Stimulated activated CD8-positive, alpha-beta memory T cell treated with anti-CD3 and anti-CD28 coated beads, Interleukin-7, amount 100 ng/mL, for 1 hour (primary cell): ENCODE data around the gene CLSTN2.

Experiments used
- DNase-seq, 2 donors: peaks; one replicate each; pipeline ENCODE4 v3.0.0-alpha.2; 2020; ENCODE audit warnings: low read depth in 2 of 2

Gene CLSTN2

DNA sequence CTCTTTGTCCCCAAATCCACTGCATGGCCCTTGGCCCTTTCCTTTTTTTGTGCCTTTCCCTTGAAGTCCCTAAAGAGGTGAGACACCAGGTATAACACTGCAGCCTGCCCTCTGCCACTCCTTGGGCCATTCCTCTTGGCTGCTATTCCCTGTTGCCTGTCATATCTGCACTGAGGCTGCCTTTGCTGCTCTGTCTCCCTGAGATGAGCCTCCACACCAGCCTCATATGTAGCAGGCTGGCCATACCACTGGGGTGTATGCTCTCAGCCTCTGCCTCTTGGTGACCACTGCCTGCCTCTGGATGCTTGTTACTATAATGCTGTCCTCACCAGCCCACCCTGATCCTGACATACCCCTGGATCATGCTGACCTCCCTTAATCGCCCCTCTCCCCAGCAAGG is 252.0 kb downstream of the CLSTN2 start:
- DNase-seq, result no peak

DNA sequence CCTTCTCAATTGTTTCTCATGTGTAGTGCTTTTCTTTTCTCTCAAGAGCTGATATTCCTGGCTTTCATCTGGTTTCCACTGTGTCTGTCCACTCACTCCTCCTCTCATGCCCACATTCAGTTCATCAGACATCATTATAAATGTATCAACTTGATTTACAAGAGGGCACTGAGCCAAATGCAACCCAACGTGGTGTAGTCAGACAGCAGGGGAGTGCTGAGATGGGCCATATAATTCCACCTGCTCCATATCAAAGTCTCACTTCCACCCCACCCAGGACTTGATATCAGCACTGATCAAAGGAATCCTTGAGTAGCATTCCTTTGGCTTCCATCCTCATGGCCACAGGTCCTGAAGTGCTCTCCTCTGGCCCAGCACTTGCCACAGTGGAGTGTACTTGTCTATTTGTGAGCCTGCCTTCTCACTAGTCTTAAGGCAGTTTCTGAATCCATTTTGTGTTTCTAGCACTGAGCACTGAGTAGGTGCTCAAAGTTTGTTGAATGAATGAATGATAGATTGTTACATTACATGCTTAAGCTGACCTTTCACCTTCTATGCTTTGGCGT is 252.8 kb downstream of the CLSTN2 start:
- DNase-seq, result no peak

DNA sequence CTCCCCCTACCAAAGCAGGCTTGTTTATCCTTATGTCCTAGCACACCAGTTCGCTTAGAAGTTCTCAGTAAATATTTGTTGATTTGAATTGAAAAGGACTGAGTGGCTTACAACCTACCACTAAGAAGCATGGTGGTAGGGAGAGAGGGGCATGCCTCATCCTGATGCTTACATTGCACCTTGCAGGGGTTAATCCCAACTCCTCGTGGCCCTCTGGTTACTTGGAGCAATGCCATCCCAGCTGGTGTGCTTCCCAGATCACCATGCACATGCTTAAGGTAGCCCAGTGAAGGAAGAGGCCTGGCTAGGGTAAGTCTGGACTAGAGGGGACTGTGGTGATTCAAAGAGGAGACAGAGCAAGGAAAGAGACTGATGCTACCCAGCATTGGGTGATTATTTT is 253.3 kb downstream of the CLSTN2 start:
- no peak for DNase-seq

DNA sequence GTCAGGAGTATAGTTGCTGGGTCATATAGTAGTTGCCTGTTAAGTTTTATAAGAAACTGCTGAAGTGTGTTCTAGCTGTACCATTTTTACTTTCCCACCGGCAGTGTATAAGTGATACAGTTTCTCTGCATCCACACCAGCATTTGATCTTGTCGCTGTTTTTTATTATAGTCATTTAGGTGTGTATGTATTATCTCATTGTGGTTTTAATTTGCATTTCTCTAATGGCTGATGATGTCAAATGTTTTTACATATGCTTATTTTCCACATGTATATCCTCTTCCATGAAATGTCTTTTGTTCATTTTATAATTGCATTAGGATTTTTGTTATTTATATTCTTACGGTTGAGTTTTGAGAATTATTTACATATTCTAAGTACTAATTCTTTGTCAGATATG is 254.3 kb downstream of the CLSTN2 start:
- DNase-seq, result no peak

DNA sequence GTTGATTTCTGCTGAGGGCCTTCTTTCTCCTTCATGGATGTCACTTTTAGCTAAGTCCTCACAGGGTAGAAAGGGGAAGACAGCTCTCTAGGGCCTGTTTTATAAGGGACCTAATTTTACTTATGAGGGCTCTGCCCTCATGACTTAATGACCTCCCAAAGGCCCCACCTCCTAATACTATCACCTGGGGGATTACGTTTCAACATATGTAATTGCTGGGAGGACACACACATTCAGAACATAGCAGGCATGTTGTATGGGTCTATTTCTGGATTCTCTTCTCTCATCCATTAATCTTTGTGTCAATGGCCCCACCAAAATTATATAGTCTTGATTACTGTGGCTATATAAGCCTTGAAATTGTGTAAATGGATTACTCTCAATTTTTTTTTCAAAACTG is 255.0 kb downstream of the CLSTN2 start:
- DNase-seq, result no peak

DNA sequence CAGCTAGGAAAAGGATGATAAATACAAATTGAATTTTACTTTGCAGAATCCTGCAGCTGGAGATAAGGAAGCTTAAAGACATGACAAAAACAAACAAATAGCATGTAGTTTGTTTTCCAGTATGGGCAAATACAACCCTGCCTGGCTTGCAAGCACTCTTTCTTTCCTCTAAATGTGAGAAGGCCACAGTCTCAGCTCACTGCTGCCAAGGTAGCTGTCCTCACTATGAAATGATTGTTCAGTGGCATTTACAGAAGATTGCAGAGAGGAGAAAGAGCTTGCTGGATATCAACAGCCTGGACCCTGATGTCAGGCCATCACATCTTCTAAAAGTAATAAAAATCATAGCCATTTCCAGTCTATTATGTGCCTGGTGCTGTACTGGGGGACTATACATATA is 262.0 kb downstream of the CLSTN2 start:
- DNase-seq, result no peak

DNA sequence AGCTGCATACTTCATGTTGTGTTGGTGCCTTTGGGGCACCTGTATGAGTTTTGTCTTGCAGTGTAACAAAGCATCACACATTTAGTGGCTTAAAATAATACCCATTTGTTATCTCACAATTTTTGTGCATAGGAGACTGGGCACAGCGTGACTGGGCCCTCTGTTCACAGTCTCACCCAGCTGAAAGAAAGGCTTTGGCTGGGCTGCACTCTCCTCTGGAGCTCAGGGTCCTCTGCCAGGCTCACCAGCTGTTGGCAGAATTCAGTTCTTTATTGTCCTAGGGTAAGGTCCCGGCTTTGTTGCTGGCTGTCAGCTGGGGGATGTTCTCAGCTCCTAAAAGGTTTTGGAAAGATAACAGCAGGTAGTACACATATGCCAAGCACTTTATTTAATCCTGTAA is 263.3 kb downstream of the CLSTN2 start:
- DNase-seq, result no peak

DNA sequence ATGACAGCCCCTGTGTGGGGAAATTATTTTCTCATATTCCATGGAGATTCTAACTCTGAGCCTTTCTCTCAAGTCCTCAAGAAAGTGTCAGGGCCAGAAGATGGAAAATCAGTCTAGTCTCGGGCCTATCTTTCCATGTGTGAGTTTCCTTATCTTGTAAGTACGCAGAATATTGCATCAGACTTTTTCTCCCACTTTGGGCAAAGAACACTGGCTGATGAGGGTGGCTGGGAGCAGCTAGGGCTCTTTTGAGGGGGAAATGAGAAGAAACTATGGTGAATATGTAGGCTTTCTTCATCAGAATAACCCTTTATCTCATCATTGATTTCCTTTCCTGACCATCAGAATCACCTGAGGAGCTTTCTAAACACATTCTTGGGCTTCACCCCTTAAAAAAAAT is 264.0 kb downstream of the CLSTN2 start:
- DNase-seq, result no peak

DNA sequence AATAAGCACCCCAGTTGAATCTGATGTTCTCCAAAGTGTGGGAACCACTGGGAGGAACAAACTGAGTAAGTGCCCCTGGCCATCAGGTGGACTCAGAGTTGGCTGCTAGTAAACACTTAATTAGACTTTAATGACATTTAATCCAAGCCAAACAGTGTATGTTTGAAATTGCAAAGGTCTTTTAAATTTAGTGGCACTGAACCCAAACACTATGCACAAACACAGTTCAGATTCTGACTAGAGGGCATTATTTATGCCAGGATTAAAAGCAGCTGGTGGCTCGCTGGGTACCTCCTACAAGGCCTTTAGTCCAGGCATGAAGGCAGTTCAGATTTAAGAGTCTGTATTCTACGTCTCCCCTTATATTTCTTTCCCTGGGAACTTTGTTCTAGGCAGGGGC is 264.8 kb downstream of the CLSTN2 start:
- no peak for DNase-seq

DNA sequence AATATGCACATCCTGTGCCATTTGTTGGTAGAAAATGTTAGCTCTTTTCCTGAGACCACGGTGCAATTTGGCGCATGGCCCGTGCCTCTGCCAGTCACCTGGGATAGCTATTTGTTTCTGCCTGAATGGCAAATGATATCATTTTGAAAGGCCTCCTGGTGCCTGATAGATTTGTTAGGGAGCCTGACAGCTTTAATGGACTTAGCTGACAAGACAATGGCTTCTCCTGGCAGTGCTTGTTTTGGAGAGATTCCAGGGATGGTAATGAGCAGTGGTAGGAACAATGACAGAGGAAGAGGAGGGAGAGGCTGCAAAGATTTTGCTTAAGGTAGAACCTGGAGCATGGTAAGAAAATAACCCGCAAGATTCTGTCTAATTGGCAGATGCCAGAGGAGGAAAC is 268.5 kb downstream of the CLSTN2 start:
- no peak for DNase-seq

DNA sequence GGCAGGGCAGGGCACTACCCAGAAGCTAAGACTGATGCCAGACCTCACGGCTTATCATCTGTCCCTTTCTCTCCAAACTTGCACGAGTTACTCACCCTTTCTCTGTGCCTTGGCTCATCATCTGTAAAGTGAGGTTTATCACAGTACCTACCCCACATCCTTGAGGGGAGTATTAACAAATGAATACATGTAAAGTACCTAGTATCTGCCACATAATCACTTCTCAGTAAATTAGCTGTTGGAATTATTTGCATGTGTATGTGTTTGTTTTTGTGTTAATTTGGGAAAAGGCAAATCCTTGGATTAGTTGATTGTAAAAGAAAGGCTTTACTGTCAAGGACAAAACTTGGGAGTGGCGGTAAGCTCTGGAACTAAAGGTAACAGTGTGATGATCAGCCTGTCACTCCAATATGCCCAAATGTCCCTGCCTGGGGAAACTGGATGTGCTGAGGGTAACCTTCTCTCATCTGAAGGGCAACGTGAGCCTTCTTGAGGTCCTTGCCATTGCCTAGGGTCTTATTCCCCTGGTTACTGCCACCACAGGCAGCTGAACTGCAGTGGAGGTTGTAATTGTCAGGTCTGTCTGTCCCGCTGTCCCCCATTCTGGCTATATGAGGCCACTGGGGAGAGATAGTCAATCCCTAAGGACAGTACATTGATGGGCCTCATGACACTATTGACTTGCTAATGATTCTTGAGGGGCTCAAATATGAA is 269.4 kb downstream of the CLSTN2 start:
- no peak for DNase-seq

DNA sequence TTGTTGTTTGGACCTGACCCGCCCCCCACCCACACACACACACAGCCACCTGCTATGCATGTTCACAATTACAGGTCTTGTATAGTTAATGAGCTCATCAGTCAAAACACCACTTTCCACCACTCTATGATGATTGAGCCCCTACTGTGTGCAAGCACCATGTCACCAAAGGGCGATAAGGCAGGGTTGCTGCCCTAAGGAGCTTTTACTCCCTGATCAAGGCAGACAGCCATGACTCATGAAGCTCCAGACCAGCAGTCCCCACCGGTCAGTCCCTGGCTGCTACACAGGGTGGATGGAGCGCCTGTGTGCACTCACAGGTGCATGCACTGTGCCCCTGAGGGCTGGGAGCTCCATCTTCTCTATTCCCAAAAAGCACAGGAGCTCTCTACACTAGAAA is 270.6 kb downstream of the CLSTN2 start:
- DNase-seq, result no peak

DNA sequence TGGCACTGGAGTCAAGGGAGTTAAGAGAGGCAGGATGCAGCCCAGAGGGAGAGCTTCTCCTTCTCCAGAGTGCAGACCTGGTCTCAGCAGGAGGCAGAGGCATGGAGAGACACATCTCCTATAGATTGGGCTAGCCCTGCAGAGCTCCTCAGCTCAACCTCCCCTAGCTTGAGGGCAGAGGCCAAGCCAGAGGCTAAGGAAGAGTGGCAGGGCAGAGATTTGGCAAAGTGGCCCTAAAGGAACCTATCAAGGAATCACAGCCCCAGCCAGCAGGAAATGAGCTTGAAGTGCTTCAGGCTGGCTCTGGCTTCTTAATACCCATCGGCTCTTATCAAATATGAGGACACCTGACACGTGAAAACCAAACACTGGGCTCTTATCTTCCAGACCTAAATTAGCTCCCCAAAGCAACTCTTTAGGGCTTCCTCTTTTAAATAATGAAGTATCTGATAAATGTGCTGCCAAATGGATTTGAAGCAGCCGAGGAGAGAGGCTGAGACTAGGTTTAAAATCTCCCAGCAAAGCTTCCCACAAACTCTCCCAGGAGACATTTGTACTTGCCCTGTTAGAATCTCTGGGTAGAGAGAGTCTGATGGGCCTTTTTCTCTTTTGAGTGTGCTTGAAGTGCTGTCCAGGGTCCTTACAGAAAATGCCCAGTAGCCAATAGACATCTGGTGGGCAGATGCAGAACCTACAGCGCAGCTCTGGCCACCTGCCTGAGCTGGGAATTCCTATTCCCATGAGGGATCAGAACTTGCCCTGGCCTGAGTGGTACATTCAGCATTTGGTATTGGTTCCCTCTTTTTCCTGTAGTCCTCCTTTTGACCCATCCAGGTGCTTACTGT is 271.4 kb downstream of the CLSTN2 start:
- no peak for DNase-seq

DNA sequence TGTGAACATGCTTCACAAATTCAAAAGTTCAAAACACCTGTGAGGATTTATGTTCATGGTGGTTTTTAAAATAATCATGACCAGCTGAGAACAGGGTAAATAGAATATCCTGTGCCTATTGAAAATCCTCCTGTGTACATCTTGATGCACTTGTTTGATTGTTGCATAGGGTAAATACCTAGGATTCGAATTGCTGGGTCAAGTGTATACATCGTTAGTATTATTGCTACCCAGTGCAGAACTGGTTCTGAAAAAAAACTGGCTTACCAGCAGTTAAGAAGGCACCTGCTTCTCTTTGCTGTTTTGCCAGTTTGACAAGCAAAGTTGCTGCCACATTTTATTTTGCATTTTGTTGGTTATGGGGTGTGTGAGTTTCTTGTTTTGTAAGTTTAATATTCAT is 272.6 kb downstream of the CLSTN2 start:
- DNase-seq, result no peak

DNA sequence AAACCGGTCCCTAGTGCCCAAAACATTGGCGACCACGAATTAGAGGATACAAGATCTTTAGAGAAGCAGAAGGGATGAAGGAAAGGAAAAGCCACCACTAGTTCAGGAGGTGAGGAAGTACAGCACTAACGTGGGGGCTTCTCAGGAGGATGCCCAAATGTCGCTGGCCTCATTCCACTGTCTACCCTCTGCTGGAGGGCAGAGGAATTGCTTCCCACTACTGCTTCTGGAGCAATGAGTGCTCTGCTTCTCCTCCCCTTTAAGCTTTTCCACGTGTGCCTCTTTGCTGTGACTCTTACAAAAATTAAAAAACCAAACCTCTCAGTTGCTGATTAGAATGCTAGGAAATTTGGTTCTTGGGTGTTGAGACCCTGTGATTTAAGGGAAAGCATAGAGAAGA is 281.3 kb downstream of the CLSTN2 start:
- no peak for DNase-seq

DNA sequence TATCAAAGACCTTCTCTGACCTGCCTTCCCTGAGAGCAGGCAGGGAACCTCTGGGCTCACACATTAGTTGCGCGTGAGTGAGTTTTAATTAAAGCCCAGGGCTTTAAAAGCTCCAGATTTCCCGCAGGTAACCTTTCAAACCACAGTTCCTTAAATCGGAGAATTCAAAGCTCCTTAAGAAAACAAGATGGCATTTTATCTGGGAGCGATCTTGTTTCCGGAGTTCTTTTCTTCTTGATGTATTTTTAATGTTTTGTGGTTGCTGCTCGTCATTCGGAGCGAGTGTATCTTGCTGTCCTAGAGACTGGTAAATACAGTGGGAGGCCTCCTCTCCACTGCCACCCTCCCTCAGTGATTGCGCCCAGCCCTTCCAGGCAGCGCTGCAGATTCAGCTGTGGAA is 284.3 kb downstream of the CLSTN2 start:
- DNase-seq, result no peak

DNA sequence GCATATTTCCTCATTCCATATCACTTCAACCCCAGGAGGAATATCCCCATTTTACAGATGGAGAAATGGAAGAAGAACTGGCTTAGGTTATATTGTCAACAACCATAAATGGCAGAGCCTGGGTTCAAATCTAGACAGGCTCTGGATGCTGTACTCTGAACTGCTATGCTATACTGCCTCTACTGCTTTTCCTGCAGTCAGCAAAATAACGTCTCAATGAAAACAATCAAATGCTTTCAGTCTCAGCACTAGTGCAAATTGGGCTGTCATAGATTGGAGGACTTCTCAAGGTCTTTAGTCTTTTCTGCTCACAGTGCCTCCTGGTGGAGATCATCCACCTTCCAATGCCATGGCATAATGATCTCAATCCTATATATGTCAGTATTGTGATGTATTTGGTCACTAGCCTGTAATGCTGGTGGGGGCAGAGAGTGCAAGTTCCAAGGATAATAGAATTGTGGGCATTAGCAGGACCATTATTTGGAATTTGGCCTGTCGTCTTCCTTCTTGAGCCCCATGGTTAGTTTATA is 285.0 kb downstream of the CLSTN2 start:
- no peak for DNase-seq

DNA sequence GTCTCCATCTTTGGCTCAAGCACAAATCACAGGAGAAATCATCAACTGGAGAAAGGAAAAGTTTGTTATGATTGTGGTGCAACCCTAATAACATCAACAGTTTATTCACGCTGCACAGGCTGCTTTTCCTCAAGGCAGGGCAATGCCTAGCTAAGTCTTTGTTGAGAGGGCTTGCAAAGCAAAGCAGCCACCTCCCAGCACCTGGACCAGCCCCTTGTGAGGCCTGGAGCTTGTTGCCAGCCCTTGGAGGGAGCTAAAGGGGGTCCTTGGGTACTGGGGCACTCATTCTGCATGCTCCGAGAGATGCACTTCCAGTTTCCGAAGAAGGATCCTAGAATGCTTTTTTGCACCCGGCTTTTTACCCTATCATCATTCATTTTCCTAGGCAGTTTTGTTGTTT is 288.2 kb downstream of the CLSTN2 start:
- DNase-seq, result no peak

DNA sequence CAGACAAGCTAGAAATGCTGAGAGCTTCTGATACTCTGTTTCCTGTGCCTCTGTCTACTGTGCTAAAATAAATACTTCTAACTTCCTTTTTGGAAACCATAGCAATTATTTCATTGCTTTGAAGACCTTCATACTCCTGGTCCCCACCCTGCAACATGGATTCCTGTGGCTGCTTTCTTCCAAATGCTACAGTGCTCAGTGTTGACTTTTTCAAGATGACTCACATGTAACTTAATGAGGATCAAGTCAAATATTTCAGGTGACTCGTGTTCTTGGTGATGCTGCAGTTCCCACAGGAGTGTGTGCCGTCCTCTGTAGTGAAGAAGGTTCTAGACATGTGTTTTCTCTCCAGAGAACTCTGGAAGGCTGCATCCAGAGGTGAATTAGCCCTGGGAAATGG is 288.6 kb downstream of the CLSTN2 start:
- DNase-seq, result no peak

DNA sequence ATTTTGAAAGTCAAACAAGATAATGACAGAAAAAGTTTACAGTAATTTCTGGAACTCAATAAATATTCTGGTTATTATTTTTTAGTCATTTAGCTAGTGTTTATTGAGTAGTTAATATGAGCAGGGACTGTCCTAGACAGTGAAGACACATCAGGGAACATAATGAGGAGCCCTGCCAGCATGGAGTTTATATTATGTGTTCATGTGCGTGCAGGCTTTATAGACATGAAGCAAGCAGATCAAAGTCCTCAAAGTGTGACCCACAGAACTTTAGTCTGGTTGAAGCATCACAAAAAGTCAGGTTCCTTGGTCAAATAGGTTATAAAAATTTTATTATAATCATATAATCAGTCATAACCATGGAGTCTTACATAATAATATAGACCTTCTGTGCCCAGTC is 289.3 kb downstream of the CLSTN2 start:
- DNase-seq, result no peak

DNA sequence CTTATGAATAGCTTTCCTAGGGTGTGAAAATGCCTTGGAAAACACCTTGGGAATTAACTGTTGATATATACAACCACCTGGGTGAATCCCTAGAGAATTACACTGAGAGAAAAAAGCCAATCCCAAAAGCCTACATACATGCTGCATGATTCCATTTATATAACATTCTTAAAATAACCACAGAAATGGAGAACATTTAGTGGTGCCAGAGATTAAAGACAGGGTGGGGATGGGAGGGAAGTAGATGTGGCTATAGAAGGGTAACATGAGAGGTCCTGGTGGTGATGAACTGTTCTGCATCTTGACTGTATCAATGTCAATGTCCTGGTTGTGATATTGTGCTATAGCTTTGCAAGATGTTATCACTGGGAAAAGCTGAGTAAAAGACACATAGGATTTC is 291.0 kb downstream of the CLSTN2 start:
- no peak for DNase-seq

DNA sequence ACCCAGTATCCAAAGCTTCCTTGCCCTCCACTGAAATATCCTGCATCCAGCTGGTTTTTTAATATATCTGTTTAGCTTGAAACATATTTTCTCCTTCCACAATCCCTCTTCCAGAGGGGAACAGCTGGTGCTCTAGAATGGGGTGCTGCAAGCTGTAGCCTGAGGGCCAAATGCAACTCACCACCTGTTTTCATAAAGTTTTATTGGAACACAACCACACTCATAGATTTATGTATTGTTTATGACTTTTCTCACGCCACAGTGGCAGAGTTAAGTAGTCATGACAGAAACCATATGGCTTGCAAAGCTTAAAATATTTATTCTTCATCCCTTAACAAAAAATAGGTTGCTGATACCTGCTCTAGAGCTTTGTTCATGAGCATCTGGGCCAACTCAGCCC is 298.7 kb downstream of the CLSTN2 start:
- no peak for DNase-seq

DNA sequence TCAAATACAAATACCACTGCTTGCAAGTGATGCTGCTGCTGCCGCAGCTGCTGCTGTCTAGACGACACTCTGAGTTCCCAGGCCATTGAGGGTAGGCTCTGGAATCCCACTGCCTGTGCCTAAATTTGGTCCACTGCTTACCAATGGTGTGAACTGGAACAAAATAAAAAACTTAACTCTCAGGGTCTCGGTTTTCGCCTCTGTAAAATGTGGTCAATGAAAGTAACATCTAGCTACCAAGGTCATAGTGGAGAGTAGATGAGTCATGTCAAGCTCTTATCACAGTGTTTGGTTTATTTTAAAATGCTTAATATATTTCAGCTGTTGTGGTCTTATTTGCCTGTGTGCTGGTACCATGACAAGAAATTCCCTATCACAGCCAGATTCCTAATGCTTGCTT is 299.3 kb downstream of the CLSTN2 start:
- no peak for DNase-seq
